Fibroblast of lung (primary cell): Measurements from ENCODE around the gene CNPY2.

ENCODE experiments used
- CTCF ChIP-seq, 2 donors: IDR thresholded peaks in 1 of 2; conservative IDR thresholded peaks in 1 of 2; 1 replicate in 1 of 2; 2 replicates in 1 of 2; pipeline ENCODE4 v1.5.1; 2011 to 2012; ENCODE audit warnings: low read length in 2 of 2, control low read depth in 1 of 2, inconsistent platforms in 1 of 2, low read depth in 1 of 2, mild to moderate bottlenecking in 1 of 2
- EZH2 ChIP-seq: IDR thresholded peaks from 2 replicates; pipeline ENCODE4 v1.5.1; 2012; ENCODE audit warnings: low read length, control low read depth, mild to moderate bottlenecking; ENCODE audit errors: missing control alignments

- TF ChIP-seq CTCF (conservative IDR thresholded peaks at IDR 0.05 in 1 of 2, IDR thresholded peaks at IDR 0.05 in 1 of 2; ENCODE audit: low read depth in 1 of 2, low read length in 2 of 2) (no peak), EZH2 (no peak)
Observed at GRCh38 chr12:56361487-56362129, 45.8 kb upstream of the CNPY2 start.
